ENCODE data around the gene PADI1. TPM values are rescaled to one million over a fixed set of nuclear protein-coding genes. Genes with fewer than 3 reads are reported as not detected.

PADI1 gene
- 1.2 to 2.4 TPM (median 1.4 TPM) in 5 replicates for total RNA-seq (2022; extraction: Qiagen RNA extraction; ENCODE audit: low read depth)

DNA sequence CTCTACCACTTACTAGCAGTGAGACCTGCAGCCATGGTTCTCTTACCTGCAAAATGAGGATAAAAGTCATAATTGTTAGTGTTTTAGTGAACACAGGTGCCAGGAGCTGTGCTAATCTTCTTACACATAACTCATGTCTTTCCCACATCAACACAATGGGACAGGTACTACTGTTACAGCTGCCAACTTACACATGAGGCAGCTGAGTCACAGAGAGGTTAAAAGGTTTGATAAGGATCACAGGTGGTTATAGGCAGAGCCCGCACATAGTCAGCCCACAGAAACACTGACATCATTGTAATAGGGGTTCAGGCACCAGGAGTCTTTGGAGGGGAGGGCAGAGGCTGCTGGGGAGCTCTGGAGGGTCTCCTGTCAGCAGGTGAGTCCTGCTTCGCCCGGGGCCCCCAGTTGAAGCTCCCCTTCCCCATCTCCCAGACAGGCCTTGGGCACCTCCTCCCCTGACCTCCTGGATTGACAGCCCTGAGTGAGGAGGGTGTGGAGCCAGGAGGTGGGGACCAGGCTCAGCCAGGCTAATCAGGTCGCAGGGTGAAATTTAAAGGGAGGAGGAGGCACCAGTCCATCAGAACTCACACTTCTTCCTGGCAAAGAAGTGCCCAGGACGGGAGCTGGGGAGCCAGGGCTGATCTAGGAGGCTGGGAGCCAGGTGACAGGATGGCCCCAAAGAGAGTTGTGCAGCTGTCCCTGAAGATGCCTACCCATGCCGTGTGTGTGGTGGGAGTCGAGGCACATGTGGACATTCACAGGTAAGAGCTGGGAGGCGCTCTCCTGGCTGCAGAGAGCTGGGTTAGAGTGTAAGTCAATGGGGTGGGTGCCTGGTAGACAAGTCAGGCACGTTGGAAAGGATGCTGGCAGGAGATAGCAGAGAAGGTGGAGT, at the start of gene PADI1:
Gene PADI1, plus strand, starts transcription at position 583 of the 895 bp plus-strand sequence. Its CDS starts 90 bp downstream, at position 673.

DNA sequence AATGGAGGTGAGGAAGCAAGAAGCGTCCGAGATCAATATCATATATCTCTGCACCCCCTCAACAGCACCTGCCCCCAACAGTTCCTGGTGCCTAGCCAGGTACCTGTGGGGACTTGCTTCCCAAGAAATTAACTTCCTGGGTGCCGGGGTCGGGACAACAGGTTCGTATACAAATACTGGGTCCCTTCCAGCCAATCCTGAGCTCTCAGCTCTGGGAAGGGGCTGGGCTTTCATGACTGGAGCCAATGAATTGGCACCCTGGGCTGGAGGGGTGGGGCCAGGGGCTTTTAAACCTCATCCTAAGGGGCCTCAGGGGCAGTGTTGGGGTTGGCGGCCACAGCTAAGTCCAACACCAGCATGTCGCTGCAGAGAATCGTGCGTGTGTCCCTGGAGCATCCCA, 43.9 kb downstream of the PADI1 start, which contains the start of gene PADI3:
Gene PADI3, plus strand, starts transcription at position 318 of the 400 bp plus-strand sequence. Its CDS starts 40 bp downstream, at position 358.

Other genes with a start within 250 kb of the PADI1 start
- 0.41 to 0.92 TPM (median 0.60 TPM) in 5 replicates for gene MFAP2, start 224.5 kb upstream of the PADI1 start, total RNA-seq (2022; extraction: Qiagen RNA extraction; ENCODE audit: low read depth)
- 22.8 to 29.7 TPM (median 28.4 TPM) in 5 replicates for gene ATP13A2, start 193.2 kb upstream of the PADI1 start, total RNA-seq (2022; extraction: Qiagen RNA extraction; ENCODE audit: low read depth)
- gene SDHB, start 151.1 kb upstream of the PADI1 start, total RNA-seq (2022; extraction: Qiagen RNA extraction; ENCODE audit: low read depth), result 95.9 to 111 TPM (median 108 TPM) in 5 replicates
- 0.87 to 1.5 TPM (median 1.00 TPM) in 5 replicates for gene PADI2, start 85.7 kb upstream of the PADI1 start, total RNA-seq (2022; extraction: Qiagen RNA extraction; ENCODE audit: low read depth)
- gene PADI3, start 44.0 kb downstream of the PADI1 start, total RNA-seq (2022; extraction: Qiagen RNA extraction; ENCODE audit: low read depth), result 0.96 to 1.3 TPM (median 1.2 TPM) in 5 replicates
- gene PADI4, start 103.1 kb downstream of the PADI1 start, total RNA-seq (2022; extraction: Qiagen RNA extraction; ENCODE audit: low read depth), result not detected in 5 replicates
- not detected in 5 replicates for gene PADI6, start 167.1 kb downstream of the PADI1 start, total RNA-seq (2022; extraction: Qiagen RNA extraction; ENCODE audit: low read depth)
- 53.2 to 58.9 TPM (median 57.2 TPM) in 5 replicates for gene RCC2, start 234.5 kb downstream of the PADI1 start, total RNA-seq (2022; extraction: Qiagen RNA extraction; ENCODE audit: low read depth)